Uterus (tissue), 4 donors: ENCODE measurements around the gene VPS52. TPM values are rescaled to one million over a fixed set of nuclear protein-coding genes. Genes with fewer than 3 reads are reported as not detected.

Source experiments
- DNase-seq, 2 donors: peaks; one replicate each; pipeline ENCODE4 v3.0.0-alpha.2; 2019 to 2020
- H3K27ac ChIP-seq, 2 donors: fragments of 200-600 bp; sonication (generic); 1 replicate in 1 of 2; 2 replicates in 1 of 2; pipeline ENCODE4 v1.5.1; 2016 to 2018
- H3K27me3 ChIP-seq, 2 donors: fragments of 200-600 bp; sonication (generic); one replicate each; pipeline ENCODE4 v1.5.1; 2018 to 2019; ENCODE audit warnings: control low read depth in 1 of 2
- H3K36me3 ChIP-seq, 2 donors: fragments of 200-600 bp; sonication (generic); one replicate each; pipeline ENCODE4 v1.5.1; 2019; ENCODE audit warnings: control low read depth in 1 of 2
- H3K4me1 ChIP-seq, 2 donors: fragments of 200-600 bp; sonication (generic); one replicate each; pipeline ENCODE4 v1.5.1; 2018 to 2019; ENCODE audit warnings: control low read depth in 1 of 2
- H3K4me3 ChIP-seq, 2 donors: fragments of 200-600 bp; sonication (generic); 1 replicate in 1 of 2; 2 replicates in 1 of 2; pipeline ENCODE4 v1.5.1; 2018 to 2019; ENCODE audit warnings: mild to moderate bottlenecking in 1 of 2
- H3K9me3 ChIP-seq, 2 donors: fragments of 200-600 bp; sonication (generic); one replicate each; pipeline ENCODE4 v1.5.1; 2019; ENCODE audit warnings: control low read depth in 1 of 2
- POLR2A ChIP-seq, 2 donors: fragments of 450-650 bp; IDR thresholded peaks; one replicate each; pipeline ENCODE4 v1.6.1; 2016; ENCODE audit warnings: antibody characterized with exemption in 2 of 2, mild to moderate bottlenecking in 1 of 2, moderate library complexity in 1 of 2
- intact Hi-C: fragments of 100-400 bp; cut with DNase I; formaldehyde crosslinking; loops from one replicate; pipeline ENCODE4 v1.15.1; 2023; ENCODE audit warnings: low total_unique reads
- total RNA-seq, 4 donors: library from RNA; depleted of rRNA in 3 of 4; stranded (reverse); fragments of >200 nt in 3 of 4; gene quantifications; one replicate each; pipeline versions ENCODE4 v1.1.0 to v1.2.4, GENCODE V29; 2014 to 2023
- TF ChIP-seq, protein P1 (sequence below), 4 experiments: fragments of 200-600 bp in 2 of 4; fragments of 450-650 bp in 2 of 4; sonication (generic) in 2 of 4; IDR thresholded peaks; one replicate each; pipeline ENCODE4 v1.5.1; 2016 to 2019; ENCODE audit warnings: antibody characterized with exemption in 4 of 4, mild to moderate bottlenecking in 2 of 4, moderate library complexity in 1 of 4
- donor health status: DM: yes; HTN: yes; CAD: no.

The VPS52 gene
- total RNA-seq, 4 donors from 2014 or later: 12.8 to 58.4 (median 37.5) TPM

DNA sequence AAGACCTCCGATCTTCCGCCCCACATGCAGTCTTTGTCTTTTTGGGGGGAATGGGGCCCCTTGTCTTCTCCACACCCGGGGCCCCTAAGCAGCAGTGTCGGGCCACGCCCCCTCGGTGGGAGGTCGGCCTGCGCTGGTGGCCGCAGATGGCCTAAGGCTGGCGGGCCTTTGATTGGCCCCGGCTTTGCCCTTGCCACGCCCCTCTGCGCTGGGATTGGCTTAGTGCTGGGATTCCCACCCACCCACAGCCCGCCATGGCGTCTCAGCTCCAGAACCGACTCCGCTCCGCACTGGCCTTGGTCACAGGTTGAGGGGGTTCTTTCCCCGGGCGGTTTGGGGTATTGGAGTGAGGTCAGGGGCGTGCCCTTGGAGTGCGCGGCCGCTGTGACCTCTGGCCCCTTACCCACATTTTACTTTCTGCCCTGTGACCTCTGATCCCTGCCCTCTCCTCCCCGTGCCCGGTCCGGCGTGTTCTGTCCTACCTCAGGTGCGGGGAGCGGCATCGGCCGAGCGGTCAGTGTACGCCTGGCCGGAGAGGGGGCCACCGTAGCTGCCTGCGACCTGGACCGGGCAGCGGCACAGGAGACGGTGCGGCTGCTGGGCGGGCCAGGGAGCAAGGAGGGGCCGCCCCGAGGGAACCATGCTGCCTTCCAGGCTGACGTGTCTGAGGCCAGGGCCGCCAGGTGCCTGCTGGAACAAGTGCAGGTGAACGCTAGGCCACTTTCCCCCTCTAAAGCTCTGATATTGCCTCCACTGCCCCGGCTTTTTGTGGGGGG lies 67.1 kb downstream of the VPS52 start, which contains the start of gene HSD17B8:
HSD17B8 (plus strand) TSS at position 241 of the 776 bp plus-strand sequence; CDS start at position 255, 14 bp downstream.
- H3K9me3 ChIP-seq: no peaks in the 10 kb centered on the region
- H3K36me3 ChIP-seq: no peaks in the 10 kb centered on the region
- peak within 1 kb of the TSS in 1 of 2 donors; percentile 35 for H3K27ac ChIP-seq
- DNase-seq: peak; percentile 89 to 90
- intact Hi-C loops: loop anchor here (10.0 kb wide), 1 partner anchor 90 kb away; the partner anchor contains the start of gene RGL2
- H3K4me3 ChIP-seq: peak within 1 kb of the TSS; percentile 41
- TF ChIP-seq, protein P1, sequence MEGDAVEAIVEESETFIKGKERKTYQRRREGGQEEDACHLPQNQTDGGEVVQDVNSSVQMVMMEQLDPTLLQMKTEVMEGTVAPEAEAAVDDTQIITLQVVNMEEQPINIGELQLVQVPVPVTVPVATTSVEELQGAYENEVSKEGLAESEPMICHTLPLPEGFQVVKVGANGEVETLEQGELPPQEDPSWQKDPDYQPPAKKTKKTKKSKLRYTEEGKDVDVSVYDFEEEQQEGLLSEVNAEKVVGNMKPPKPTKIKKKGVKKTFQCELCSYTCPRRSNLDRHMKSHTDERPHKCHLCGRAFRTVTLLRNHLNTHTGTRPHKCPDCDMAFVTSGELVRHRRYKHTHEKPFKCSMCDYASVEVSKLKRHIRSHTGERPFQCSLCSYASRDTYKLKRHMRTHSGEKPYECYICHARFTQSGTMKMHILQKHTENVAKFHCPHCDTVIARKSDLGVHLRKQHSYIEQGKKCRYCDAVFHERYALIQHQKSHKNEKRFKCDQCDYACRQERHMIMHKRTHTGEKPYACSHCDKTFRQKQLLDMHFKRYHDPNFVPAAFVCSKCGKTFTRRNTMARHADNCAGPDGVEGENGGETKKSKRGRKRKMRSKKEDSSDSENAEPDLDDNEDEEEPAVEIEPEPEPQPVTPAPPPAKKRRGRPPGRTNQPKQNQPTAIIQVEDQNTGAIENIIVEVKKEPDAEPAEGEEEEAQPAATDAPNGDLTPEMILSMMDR (IDR thresholded peaks at IDR 0.05): peak in 1 of 4 experiments; percentile 7
- TF ChIP-seq POLR2A (IDR thresholded peaks at IDR 0.05): peak in 1 of 2 donors; percentile 48
- peaks cover 10% of the 10 kb centered on the region in 2 donors for H3K4me1 ChIP-seq
- no peaks in the 10 kb centered on the region for H3K27me3 ChIP-seq

DNA sequence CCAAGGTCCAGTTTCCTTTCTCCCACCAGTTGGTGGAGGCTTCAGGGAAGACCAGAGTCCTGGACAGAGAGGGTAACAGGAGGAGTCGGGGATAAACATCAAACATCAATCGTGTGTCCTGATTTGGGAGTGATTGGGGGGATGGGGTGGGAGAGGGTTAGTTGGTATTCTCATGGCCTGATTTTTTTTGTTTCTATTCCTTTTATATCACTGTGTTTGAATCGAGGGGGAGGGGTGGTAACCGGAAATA lies 67.6 kb downstream of the VPS52 start:
- Histone ChIP-seq H3K4me3 (peak overlapping the region in 1 of 2 donors; percentile 41), H3K27me3 (no peaks in the 10 kb centered on the region), H3K9me3 (no peaks in the 10 kb centered on the region), H3K4me1 (peaks cover 10% of the 10 kb centered on the region in 2 donors), H3K27ac (no peak overlapping the region), H3K36me3 (no peaks in the 10 kb centered on the region)
- intact Hi-C loops: loop anchor here (10.0 kb wide), 1 partner anchor 91 kb away; the partner anchor contains the start of gene RGL2
- TF ChIP-seq POLR2A (IDR thresholded peaks at IDR 0.05): no peak
- TF ChIP-seq, protein P1 (IDR thresholded peaks at IDR 0.05): no peak
- DNase-seq: no peak

GRCh38 chr6:33203443-33204164 lies 68.1 kb downstream of the VPS52 start:
- H3K4me1 ChIP-seq: peaks cover 10% of the 10 kb centered on the region in 2 donors
- intact Hi-C loops: loop anchor here (10.0 kb wide), 1 partner anchor 91 kb away; the partner anchor contains the start of gene RGL2
- H3K27ac ChIP-seq: no peak overlapping the region
- H3K4me3 ChIP-seq: no peak overlapping the region
- TF ChIP-seq, protein P1 (IDR thresholded peaks at IDR 0.05): no peak
- TF ChIP-seq POLR2A (IDR thresholded peaks at IDR 0.05): no peak
- no peak for DNase-seq
- no peaks in the 10 kb centered on the region for H3K36me3 ChIP-seq
- no peaks in the 10 kb centered on the region for H3K9me3 ChIP-seq
- H3K27me3 ChIP-seq: no peaks in the 10 kb centered on the region

- intact Hi-C loops: loop anchor here (10.0 kb wide), 1 partner anchor 92 kb away; the partner anchor contains the start of gene RGL2
- no peaks in the 10 kb centered on the region for H3K27me3 ChIP-seq
- TF ChIP-seq, protein P1 (IDR thresholded peaks at IDR 0.05): no peak
- TF ChIP-seq POLR2A (IDR thresholded peaks at IDR 0.05): no peak
- no peak for DNase-seq
- no peaks in the 10 kb centered on the region for H3K9me3 ChIP-seq
- peaks cover 10% of the 10 kb centered on the region in 2 donors for H3K4me1 ChIP-seq
- H3K36me3 ChIP-seq: no peaks in the 10 kb centered on the region
- no peak overlapping the region for H3K4me3 ChIP-seq
- H3K27ac ChIP-seq: no peak overlapping the region
Measured at GRCh38 chr6:33202799-33203198, 68.9 kb downstream of the VPS52 start.
